CD4-positive, alpha-beta T cell treated with Interleukin-17A for 4 hours (primary cell): ENCODE measurements around the gene SOWAHD.
"Not testable (repeated sequence)": the region's sequence is repeated elsewhere in the genome, so short reads cannot be mapped to it uniquely, and the experiment has no call there.

ENCODE experiments used
- DNase-seq: peaks from one replicate; pipeline ENCODE4 v3.0.0-alpha.2; 2020; ENCODE audit warnings: mixed read lengths

The SOWAHD gene, protein sequence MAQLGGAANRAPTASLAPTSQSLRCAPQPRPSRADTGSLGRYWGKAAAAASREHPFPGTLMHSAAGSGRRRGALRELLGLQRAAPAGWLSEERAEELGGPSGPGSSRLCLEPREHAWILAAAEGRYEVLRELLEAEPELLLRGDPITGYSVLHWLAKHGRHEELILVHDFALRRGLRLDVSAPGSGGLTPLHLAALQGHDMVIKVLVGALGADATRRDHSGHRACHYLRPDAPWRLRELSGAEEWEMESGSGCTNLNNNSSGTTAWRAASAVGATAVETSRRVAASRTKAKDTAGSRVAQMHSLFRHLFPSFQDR

DNA sequence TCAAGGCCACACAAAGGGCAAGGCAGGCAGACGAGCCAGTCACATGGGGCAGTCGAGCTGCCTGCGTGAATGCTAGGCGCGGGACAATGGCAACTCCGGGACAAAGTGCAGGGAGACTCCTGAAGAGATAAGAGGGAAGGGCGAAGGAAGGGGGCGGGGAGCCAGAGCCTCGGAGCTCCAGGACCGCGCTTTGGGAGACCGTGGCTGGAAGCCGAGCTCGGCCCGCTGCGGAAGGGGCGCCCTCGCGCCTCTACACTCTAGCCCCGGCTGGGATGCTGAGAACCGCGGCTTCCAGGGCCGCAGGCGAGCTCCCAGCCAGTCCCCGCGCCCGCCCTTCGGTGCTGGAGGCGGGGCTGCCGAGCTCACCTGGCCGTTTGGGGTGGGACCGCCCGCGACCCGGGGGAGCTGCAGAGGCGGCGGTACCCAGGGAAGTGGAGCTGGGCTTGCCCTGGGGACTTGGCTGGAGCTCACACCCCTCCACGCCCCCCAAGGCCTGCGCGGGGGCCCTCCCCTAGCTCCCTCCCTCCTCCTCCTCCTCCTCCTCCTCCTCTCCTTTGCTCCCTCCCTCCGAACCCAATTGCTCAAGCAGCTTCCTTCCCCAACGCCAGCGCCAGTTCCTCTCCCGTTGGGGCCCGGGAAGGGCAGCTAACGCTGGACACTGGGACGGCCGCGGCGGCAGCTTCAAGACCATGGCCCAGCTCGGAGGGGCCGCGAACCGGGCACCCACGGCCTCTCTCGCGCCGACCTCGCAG lies at the start of gene SOWAHD:
Gene SOWAHD, plus strand, starts transcription at position 610 of the 752 bp plus-strand sequence. Its CDS starts 80 bp downstream, at position 690.
- peak; percentile 50 for DNase-seq

DNA sequence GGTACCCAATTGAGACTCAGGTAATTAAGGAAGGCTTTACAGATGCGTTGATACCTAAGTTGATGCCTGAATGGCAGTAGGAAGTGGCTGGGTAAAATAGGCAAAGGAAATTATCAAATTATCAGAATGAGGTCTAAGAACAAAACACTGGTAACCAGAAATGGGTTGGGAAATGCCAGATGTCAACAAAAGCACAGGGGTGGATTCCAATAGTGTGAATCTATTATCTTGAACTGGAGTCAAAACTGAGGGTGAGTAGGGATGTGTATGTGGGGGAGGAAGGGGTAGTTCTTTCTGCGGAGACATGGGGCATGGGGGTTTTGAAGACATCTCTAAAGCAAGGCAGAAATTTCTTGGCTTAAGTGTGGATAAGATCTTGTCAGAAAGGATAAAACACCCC lies 49.5 kb upstream of the SOWAHD start:
- DNase-seq, result no peak

DNA sequence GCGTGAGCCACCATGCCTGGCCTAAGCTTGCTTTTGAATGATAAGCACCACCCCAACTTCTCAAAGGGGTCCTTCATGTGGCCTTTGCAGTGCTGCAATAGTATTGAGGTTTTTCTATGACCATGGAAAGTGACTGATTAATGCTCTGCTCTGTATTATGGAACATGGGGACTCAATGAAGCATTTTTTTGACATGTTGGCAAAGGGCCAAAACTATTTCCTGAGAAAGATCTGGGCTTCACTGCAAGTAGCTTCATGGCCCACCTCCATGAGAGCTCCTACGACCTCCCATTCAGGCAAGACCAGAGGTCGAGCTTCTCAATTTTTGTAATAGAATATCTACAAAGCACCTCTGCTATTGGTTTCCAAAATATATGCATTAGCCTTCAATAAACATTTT lies 48.8 kb upstream of the SOWAHD start:
- DNase-seq, result no peak

DNA sequence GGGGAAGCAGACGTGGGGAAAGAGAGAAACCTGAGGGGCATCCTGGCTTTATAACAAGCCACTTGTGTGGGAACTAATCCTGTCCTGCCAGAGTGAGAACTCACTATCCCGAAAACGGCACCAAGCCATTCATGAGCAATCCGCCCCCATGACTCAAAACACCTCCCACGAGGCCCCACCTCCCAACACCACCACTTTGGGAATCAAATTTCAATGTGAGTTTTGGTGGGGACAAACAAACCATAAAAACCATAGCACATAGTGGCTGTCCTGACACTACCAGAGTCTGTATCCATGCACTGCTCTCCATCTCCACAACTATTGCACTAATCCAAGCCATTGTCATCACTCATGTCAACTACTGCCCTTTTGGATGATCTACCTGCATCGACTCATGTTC lies 36.9 kb upstream of the SOWAHD start:
- no peak for DNase-seq

DNA sequence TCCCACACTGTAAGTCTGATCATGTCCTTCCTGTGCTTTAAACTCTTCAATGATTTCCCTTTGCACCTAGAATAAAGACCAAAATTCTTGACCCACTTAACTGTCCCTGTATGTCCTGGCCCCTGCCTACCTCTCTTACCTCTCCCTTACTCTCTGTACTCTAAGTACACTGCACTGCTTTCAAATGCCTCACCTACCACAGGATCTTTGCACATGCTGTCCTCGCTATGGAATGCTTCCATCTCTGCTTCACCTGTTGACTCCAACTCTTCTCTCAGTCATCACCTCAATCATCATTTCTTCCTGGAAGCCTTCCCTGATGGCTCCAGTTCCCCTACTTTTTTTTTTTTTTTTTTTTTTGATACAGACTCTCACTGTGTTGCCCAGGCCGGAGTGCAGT lies 36.5 kb upstream of the SOWAHD start:
- DNase-seq, result no peak

DNA sequence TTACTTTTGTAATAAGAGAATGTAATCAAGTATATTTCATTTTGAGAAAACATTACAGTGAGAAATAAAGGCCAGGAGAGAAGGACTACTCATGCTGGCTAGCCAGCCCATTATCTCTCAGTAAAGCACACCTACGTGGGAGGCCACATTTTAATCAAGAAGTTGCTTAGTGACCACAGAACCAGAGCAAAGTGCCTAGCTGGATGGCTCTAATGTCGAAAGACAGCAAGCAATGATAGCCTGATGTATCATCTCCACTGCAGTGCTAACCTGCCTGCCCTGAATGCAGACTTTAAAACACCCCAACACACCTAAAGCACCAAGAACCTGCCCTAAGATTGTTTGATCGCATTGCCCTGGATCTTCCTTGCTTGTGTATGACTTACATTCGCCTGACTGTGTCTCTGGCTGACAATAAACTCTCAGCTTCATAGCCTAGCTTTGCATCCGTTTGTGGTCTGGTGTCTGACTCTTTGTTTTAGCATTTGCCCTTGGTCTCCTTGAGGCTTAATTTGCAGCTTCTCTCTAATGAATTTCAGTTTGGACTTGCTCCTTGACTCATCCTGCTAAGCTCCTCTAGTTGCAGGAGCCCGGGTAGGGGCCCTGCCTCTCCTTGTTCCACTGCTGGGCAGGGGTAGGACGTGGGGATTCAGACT lies 31.4 kb upstream of the SOWAHD start:
- DNase-seq, result peak; percentile 34

DNA sequence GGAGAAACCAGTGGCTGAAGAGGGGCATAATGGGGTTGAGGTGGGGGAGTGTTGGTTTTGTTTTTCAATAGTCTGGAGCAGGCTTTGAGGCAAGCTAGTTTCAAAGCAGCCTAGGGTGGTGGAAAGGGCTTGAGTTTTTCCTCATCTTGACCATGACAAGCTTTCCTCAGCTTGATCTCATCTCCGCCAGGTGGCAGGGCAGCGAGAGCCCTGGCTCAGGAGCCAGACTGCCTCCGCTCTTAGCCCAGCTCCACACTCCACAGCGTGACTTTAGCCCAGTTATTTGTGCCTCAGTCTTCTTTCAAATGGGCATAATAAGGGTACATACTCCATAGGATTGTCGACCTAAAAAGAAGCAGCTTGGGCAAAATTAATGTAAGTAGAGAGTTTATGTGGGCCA lies 29.9 kb upstream of the SOWAHD start:
- DNase-seq, result no peak

DNA sequence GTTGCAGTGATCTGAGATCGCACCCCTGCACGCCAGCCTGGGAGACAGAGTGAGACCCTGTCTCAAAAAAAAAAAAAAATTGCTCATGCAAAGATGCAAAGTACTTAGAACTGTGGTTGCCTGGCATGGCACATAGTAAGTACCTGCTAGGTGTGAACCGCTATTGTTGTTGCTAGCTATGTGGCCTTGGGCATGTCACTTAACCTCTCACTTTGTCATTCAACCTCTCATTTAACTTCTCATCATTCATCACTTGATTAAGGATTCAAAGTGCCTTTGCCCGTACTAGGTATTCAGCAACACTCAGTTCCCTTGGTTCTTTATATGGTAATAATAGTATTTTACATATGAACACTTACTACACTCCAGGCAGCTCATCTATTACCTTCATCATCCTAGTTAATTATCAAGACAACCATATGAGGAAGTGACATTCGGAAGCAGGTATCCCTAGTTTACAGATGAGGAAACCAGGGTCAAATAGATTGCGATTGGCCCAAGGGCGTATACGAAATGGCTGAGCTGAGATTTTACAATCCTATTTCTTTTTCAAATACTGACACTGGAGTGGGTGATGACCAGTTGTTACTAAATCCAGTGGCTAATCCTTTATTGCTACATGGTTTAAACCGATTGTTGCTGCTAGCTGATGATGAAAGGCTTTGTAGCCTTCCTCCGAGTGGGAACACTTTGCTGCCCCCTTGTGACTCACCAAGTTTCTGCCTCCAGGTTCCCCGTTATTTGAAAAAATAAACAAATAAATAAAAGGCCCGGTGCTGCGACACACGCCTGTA lies 28.8 kb upstream of the SOWAHD start:
- peak; percentile 80 for DNase-seq

DNA sequence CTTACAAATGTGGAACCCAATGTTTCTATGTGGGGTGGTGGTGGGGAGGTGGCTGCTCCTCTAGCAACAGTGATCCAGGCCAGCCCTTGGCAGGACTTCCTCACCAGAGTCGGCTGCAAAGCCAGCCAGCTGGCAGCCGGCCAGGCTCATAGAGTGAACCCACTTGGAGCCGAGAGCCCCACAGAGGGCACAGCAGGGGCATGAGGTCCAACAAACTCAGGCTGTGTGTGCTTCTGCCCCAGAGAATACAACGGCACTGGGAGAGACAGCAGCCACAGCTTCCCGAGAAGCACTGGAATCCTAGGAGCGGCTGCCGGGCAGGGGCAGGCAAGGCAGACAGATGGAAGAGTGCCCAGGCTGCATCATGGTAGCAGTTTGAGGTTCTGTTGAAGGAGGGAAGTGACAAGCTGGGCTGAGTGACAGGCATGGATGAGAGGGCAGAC lies 23.5 kb upstream of the SOWAHD start:
- DNase-seq, result no peak

DNA sequence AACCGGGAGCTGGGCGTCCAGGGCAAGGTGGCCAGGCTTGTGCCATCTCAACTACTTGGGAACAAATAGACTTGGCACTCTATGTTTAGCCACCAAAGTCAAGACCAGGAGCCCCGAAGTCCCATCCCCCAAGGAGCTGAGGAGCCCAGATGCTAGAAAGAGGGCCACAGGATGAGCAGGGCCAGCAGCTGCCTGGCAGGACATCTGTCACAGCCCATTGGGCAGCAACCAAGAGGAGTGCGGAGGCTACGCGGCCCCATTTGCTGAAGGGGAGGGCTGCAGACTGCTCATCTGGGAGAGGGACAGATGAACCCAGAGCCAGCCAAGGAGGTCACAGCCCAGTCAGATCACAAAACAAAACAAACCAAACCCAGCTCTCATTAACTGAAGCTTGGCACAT lies 22.9 kb upstream of the SOWAHD start:
- no peak for DNase-seq

DNA sequence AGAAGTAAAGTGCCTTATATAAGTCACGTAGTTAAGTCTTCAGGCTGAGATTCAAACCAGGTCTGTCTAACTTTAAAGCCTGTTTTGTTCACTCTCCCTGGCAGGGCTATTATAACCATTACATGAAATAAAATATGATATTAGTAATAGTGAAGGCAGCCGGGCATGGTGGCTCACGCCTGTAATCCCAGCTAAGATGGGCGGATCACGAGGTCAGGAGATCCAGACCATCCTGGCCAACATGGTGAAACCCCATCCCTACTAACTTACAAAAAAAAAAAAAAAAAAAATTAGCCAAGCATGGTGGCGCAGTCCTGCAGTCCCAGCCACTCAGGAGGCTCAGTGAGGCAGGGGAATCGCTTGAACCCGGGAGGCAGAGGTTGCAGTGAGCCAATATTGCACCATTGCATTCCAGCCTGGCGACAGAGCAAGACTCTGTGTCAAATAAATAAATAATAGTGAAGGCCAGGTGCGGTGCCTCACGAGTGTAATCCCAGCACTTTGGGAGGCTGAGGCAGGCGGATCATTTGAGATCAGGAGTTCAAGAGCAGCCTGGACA lies 22.1 kb upstream of the SOWAHD start:
- no peak for DNase-seq

DNA sequence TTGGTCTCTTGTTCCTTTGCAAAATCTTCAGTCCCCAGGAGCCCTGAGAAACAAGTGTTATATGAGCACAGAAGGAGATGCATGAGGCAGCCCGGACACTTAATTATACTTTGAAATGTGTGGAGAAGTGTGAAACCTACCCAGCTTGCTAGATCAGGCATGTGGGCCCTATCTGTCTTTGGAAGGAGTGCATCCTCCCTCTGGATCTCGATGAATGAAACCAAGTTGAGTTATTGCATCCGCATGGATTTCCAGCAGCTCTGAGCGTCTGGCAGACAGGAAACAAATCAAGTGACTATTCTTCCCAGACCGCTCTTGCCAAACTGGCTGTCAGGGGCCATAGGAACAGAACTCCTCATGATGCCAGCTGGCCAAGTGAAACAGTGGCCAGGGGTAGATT lies 19.6 kb upstream of the SOWAHD start:
- DNase-seq, result no peak

DNA sequence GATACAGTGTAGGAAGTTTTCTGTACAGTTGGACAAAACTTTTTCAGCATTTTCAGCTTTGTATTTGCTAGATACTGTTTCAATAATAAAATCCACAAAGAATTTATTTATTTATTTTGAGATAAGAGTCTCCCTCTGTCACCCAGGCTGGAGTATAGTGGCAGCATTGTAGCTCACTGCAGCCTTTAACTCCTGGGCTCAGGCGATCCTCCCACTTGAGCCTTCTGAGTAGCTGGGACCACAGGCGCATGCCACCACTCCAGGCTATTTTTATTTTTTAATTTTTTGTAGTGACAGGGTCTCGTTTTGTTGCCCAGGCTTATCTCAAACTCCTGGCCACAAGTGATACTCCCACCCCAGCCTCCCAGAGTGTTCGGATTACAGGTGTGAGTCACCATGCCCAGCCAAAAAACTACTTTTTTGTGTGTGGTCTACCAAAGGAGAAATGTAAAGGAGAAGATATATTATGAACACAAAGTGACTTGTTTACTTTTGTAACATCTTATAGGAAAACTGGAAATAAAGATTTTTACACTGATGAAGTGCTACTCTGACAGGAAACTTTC lies 13.0 kb upstream of the SOWAHD start:
- no peak for DNase-seq

DNA sequence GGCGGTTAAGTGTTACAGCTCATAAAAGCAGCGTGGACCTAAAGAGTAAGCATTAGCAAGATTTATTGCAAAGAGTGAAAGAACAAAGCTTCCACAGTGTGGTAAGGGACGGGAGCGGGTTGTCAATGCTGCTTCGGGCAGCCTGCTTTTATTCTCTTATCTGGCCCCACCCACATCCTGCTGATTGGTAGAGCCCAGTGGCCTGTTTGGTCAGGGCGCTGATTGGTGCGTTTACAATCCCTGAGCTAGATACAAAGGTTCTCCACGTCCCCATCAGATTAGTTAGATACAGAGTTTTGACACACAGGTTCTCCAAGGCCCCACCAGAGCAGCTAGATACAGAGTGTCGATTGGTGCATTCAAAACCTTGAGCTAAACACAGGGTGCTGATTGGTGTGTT lies 8.3 kb upstream of the SOWAHD start:
- DNase-seq, result not testable (repeated sequence)

DNA sequence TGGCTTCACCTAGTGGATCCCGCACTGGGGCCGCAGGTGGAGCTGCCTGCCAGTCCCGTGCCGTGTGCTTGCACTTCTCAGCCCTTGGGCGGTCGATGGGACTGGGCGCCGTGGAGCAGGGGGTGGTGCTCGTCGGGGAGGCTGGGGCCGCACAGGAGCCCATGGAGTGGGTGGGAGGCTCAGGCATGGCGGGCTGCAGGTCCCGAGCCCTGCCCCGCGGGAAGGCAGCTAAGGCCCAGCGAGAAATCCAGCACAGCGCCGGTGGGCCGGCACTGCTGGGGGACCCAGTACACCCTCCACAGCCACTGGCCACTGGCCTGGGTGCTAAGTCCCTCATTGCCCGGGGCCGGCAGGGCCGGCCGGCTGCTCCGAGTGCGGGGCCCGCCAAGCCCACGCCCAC lies 7.6 kb upstream of the SOWAHD start:
- not testable (repeated sequence) for DNase-seq

DNA sequence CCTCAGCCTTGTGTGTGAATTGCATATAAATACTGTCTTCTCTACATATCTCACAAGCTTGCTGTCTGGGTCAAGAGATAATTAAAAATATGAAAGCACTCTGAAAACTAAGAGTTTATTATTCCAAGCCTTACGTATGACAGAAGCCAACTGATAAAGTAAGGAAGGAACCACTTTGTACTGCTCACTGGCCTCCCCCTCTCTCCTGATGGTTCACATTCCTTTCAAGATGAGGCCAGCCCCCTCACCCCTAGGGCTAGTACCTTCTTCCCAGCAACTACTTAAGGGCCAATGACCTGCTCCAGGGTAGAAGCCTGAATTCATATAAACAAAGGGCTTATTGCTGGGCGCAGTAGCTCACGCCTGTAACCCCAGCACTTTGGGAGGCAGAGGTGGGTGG lies 5.4 kb upstream of the SOWAHD start:
- DNase-seq, result no peak

DNA sequence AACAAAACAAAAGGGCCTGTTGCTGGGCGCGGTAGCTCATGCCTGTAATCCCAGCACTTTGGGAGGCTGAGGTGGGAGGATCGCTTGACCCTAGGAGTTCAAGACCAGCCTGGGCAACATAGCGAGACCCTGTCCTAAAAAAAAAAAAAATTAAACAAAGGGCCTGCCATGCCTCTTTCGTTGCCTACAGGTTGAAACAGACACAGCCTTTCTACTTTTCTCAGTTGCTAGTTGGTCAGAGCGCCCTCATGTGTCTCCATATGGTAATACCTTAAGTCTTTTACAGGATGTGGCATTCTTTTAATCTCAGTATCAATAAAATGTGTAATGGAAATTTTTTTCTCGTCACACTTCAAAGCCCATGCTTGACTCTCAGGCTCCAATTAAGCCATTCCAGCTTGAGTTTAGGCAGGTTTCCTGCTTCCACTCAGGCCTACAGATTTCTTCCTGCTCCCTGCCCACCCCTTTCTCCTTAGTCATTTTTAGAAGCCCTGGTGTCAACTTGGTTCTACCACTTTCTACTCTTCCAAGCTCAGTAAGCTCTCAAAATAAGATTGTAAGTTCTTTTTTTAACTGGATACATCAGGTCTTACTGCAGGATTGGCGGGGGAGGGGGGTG lies 4.6 kb upstream of the SOWAHD start:
- DNase-seq, result peak; percentile 71

DNA sequence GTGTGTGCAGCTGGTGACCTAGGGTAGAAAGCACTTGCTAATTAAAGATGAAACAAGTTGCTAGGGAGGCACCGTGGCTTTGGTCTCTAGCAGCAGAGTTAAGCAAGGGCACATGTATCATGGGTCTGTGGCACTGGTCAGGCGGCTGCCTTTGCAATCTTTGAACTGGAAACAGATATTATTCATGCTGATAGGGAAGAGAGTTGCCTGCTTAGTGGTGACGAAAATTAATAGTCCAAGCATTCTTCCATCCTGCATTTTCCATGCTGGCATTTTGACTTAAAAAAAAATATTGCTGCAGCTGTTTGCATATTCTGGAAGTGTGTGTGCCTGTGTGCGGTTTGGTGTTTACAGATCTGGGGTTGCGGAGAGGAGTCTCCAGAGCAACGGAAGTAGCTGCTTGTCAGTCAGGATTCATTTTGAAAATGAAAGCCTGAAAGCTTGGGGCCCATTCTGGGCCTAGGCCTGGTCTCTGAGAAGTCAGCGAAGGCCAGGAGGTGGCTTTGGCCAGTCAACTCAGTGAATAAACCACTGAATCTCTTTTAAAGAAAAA lies 2.3 kb upstream of the SOWAHD start:
- peak; percentile 61 for DNase-seq

DNA sequence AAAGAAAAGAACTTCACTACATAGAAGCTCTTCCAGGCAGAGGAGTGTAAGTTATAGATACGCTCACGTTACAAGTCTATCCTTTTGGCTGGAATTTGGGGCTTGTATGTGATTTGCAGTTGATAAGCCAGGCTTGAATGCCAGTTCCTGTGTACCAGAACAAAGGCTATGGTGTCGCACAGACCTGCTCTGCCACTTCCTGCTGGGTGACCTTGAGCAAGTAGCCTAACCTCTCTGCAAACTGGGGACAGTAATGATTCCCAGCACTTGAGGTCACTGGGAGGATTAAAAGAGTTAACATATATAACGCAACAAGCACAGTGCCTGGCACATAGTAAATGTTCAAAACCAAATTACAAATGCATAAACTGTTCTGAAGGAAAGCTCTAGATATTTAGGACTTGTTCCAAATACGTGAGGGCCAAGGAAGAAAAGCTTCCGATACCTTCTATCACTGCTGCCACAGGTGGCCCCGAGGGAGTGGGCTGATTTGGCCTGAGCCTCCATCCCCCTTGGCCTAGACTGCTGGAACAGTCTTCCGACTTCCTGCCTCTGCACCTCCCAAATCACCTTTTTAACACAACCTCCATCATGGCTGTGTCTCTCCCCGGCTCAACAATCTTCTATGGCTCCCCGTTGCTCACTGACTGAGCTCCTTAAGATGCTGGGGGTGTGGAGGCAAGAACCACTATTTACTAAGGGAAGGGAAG lies 1.3 kb upstream of the SOWAHD start:
- peak; percentile 21 for DNase-seq

DNA sequence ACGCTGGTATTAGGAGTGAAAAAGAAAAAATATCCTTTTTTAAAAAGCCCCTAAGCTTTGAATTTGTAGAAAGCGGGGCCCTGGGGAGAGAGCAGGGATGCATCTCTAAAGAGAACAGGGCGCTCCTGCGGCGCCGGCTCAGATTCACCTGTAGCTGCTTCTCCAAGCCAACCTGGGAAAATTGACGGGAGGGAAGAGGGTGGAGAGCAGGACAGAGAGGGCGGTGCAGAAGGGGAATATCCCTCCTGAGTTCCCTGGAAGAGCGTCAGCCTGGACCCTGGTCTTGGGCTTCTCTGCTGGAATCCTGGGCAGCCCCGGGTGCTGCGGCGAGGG lies 776 bp upstream of the SOWAHD start:
- no peak for DNase-seq

DNA sequence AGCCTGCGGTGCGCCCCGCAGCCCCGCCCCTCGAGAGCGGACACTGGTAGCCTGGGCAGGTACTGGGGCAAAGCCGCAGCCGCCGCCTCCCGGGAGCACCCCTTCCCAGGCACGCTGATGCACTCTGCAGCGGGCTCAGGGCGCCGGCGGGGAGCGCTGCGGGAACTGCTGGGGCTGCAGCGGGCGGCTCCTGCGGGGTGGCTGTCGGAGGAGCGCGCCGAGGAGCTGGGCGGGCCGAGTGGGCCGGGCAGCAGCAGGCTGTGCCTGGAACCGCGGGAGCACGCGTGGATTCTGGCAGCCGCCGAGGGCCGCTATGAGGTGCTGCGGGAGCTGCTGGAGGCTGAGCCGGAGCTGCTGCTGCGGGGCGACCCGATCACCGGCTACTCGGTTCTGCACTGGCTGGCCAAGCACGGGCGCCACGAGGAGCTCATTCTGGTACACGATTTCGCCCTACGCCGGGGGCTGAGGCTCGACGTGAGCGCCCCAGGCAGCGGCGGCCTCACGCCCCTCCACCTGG lies 401 bp downstream of the SOWAHD start:
- peak; percentile 58 for DNase-seq
